HAP-1 (cell line): ENCODE measurements around the gene TMEM80.
"Not testable (repeated sequence)": the region's sequence is repeated elsewhere in the genome, so short reads cannot be mapped to it uniquely, and the experiment has no call there.

Experiments used
- DNase-seq, 2 experiments: peaks; one replicate each; pipeline ENCODE4 v3.0.0-alpha.2; 2016 to 2020; ENCODE audit warnings: low spot score in 2 of 2
- H3K27me3 ChIP-seq: fragments of 250-450 bp; sonication (Bioruptor Pico); 2 replicates; pipeline ENCODE4 v1.5.1; 2020; ENCODE audit warnings: low read depth, mild to moderate bottlenecking, moderate library complexity
- H3K36me3 ChIP-seq: fragments of 250-450 bp; sonication (Bioruptor Pico); replicated peaks from 2 replicates; pipeline ENCODE4 v1.5.1; 2020; ENCODE audit warnings: mild to moderate bottlenecking
- H3K4me1 ChIP-seq: fragments of 250-450 bp; sonication (Bioruptor Pico); 2 replicates; pipeline ENCODE4 v1.5.1; 2020; ENCODE audit warnings: mild to moderate bottlenecking
- H3K4me3 ChIP-seq: fragments of 250-450 bp; sonication (Bioruptor Pico); 2 replicates; pipeline ENCODE4 v1.5.1; 2020; ENCODE audit warnings: mild to moderate bottlenecking, moderate library complexity
- H3K9me3 ChIP-seq: fragments of 250-450 bp; sonication (Bioruptor Pico); 2 replicates; pipeline ENCODE4 v1.5.1; 2020; ENCODE audit warnings: mild to moderate bottlenecking, moderate library complexity
- in situ Hi-C: fragments of 300-500 bp; cut with MboI; formaldehyde crosslinking; loops from 3 replicates; pipeline ENCODE4 v1.14.3; 2020; ENCODE audit warnings: low sequenced_read_pairs, inconsistent platforms, mixed read lengths

The TMEM80 gene

GRCh38 chr11:724049-724777, 28.6 kb downstream of the TMEM80 start:
- peak in 1 of 2 experiments; percentile 35 for DNase-seq
- Histone ChIP-seq H3K4me3 (no peak overlapping the region), H3K4me1 (peaks cover 9% of the 10 kb centered on the region), H3K9me3 (no peaks in the 10 kb centered on the region), H3K27me3 (peaks cover 8% of the 10 kb centered on the region), H3K36me3 (no peaks in the 10 kb centered on the region)
- in situ Hi-C loops: no loop called here

DNA sequence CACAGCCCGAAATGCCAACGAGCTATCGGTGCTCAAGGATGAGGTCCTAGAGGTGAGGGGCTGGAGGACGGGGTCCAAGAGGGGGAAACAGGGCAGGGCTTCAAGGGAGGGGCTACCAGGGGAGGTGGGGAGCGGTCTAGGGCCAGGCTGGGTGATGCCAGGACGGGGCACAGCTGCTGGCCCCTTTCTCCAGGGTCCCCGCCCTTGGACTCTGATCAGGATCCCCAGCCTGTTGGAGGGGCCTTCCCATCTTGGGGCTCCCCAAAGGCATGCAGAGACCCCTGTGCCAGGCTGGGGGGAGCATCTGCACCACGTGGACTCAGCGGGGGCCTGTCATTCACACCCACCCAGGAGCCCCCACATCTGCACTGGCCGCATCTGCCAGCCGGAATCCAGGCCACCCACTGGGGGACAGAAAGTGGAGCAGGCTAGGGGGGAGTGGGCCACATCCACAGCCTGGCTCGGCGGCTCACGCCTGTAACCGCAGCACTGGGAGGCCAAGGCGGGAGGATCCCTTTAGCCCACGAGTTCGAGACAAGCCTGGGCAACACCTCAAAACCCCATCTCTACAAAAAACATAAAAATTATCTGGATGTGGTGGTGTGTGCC, 29.3 kb downstream of the TMEM80 start:
- Histone ChIP-seq H3K4me3 (no peak overlapping the region), H3K27me3 (peaks cover 8% of the 10 kb centered on the region), H3K4me1 (peaks cover 9% of the 10 kb centered on the region), H3K9me3 (no peaks in the 10 kb centered on the region), H3K36me3 (no peaks in the 10 kb centered on the region)
- no peak for DNase-seq
- in situ Hi-C loops: no loop called here

DNA sequence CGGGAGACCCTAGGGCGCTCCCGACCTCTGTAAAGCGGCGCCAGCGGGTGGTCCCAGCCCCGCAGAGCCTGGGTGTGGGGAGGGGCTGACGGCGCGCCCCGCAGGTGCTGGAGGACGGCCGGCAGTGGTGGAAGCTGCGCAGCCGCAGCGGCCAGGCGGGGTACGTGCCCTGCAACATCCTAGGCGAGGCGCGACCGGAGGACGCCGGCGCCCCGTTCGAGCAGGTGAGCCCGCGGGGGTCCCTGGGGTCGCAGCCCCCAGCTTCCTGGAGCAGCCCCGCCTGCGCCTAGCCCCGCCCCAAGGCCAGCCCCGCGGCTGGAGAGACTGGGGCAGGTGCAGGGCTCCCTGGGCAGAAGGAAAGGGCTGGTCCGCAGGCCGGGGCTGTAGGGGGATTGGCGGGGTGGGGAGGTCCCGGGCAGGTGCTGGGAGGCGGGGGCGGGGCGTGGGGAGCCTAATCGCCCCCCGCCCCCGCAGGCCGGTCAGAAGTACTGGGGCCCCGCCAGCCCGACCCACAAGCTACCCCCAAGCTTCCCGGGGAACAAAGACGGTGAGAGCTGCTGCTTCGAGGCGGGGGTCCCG, 30.1 kb downstream of the TMEM80 start:
- H3K4me3 ChIP-seq: no peak overlapping the region
- H3K9me3 ChIP-seq: no peaks in the 10 kb centered on the region
- peaks cover 8% of the 10 kb centered on the region for H3K27me3 ChIP-seq
- no peak for DNase-seq
- peaks cover 7% of the 10 kb centered on the region for H3K4me1 ChIP-seq
- in situ Hi-C loops: no loop called here
- H3K36me3 ChIP-seq: no peaks in the 10 kb centered on the region

- in situ Hi-C loops: no loop called here
These were observed 30.9 kb downstream of the TMEM80 start for GRCh38 chr11:726278-727220.

DNA sequence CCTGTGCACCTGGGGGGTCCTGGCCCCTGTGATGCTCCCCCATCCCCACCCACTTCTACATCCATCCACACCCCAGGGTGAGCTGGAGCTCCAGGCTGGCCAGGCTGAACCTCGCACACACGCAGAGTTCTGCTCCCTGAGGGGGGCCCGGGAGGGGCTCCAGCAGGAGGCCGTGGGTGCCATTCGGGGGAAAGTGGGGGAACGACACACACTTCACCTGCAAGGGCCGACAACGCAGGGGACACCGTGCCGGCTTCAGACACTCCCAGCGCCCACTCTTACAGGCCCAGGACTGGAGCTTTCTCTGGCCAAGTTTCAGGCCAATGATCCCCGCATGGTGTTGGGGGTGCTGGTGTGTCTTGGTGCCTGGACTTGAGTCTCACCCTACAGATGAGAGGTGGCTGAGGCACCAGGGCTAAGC, 31.7 kb downstream of the TMEM80 start:
- Histone ChIP-seq H3K4me1 (peaks cover 2% of the 10 kb centered on the region; the same call in 1 of the 2 replicates), H3K27me3 (no peaks in the 10 kb centered on the region; the same call in 1 of the 2 replicates), H3K9me3 (no peaks in the 10 kb centered on the region), H3K36me3 (no peaks in the 10 kb centered on the region), H3K4me3 (no peak overlapping the region)
- DNase-seq: no peak
- in situ Hi-C loops: no loop called here

More at GRCh38 chr11:726278-727220, 30.9 kb downstream of the TMEM80 start:
- no peak overlapping the region for H3K4me3 ChIP-seq
- peak in 1 of 2 experiments; percentile 69 for DNase-seq
- H3K9me3 ChIP-seq: no peaks in the 10 kb centered on the region
- peaks cover 2% of the 10 kb centered on the region; the same call in 1 of the 2 replicates for H3K4me1 ChIP-seq
- no peaks in the 10 kb centered on the region for H3K36me3 ChIP-seq
- peaks cover 2% of the 10 kb centered on the region; the same call in 1 of the 2 replicates for H3K27me3 ChIP-seq

DNA sequence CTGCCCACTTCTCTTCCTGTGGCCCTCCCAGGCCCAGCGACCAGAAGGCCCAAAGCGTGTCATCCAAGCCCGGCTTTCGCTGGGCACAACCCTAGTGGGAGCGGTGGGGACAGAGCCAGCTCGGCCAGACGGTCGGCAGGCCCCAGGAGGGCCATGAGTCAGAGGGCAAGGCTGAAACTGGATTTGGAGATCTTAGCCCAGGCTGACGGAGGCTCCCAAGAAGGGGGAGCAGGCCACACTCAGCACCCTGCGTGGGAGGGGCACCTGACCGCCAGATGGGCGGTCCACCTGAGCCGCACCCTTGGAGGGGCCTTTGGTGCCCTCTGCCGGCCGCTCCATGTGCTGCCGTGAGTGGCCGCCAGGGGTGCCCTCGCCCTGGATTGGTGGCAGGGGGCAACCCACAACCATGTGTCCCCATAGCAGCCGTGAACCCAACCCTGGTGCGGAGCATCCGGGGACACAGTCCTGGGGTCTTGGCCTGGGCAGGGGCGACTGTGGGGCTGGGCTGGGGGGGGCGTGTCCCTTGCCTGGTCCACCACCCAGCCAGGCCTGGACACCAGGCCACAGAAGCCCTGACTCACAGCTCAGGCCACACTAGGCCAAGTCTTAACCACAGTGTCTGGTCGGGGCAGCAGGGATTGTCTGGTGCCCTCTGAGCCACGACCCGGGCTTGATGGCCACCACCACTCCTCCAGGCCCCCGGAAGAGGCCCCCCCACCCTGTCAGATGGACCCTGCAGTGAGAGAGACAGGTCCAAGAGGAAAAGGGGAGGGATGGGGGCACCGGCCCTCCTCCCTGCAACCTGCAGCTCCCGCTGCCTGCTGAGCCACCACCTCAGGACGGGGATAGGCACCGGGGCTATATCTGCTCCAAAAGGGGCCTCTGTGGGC, 32.5 kb downstream of the TMEM80 start:
- H3K4me1 ChIP-seq: peaks cover 2% of the 10 kb centered on the region; the same call in 1 of the 2 replicates
- no peaks in the 10 kb centered on the region for H3K9me3 ChIP-seq
- H3K27me3 ChIP-seq: no peaks in the 10 kb centered on the region
- H3K36me3 ChIP-seq: no peaks in the 10 kb centered on the region
- no peak overlapping the region for H3K4me3 ChIP-seq
- in situ Hi-C loops: no loop called here
- peak; percentile 68 to 90 for DNase-seq

DNA sequence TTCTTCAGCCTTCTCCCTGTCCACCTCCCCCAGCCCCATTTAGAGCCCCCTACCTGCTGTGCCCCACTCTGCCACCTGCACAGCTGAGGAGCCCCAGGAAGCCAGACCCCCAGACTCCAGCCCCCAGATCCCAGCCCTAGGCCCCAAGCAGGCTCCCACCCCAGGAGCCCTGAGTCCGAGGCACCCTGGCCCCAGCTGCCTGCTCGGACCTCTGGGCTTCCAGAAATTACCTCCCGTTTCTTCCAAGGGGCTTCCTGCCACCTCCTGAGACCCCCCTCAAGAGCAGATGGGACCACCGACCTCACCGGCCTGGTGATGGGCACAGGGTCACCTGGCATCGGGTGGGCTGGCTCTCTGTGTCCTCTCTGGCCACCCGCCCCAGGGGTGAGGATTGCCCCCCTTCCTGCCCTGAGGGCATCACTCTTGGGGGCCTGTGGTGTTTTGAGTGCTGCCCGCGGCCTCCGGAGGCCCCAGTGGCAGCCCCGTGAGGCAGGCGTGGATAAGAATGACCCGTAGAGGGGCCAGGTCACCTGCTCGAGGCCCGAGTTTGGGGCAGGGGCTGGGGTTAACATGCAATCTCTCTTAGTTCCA, 33.4 kb downstream of the TMEM80 start:
- Histone ChIP-seq H3K9me3 (no peaks in the 10 kb centered on the region), H3K27me3 (no peaks in the 10 kb centered on the region), H3K4me1 (peaks cover 2% of the 10 kb centered on the region; the same call in 1 of the 2 replicates), H3K36me3 (no peaks in the 10 kb centered on the region), H3K4me3 (no peak overlapping the region)
- no peak for DNase-seq
- in situ Hi-C loops: no loop called here

DNA sequence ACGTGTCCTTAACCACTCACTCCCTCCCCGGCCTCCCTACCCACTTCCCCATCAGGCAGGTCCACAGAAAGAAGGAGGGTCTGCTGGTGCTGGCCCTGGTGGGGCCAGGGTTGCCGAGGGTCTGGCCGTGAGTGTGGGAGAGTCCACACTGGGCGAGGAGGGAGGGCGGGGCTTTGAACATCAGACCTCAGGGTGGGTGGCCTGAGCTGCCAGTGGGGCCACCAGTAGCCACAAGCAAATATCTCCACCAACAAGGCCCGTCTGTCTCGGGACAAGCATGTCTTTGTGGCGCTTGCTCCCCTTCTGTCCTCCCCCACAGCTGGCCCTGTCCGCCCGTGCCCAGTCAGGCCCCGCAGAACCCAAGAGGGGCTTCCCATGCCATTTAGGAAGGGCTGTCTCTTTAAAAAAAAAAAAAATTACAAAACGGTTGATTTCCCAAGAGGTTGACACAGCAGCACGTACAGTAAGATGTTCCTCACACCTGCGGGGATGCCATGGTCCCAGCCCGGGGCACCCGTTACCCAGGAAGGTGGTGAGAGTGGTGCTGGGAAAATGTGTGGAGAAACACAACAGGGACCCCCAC, 34.0 kb downstream of the TMEM80 start:
- no peaks in the 10 kb centered on the region for H3K36me3 ChIP-seq
- H3K4me1 ChIP-seq: peaks cover 2% of the 10 kb centered on the region; the same call in 1 of the 2 replicates
- in situ Hi-C loops: no loop called here
- H3K4me3 ChIP-seq: no peak overlapping the region
- DNase-seq: no peak
- no peaks in the 10 kb centered on the region for H3K9me3 ChIP-seq
- H3K27me3 ChIP-seq: no peaks in the 10 kb centered on the region

GRCh38 chr11:733072-733471, 37.5 kb downstream of the TMEM80 start:
- DNase-seq: no peak
- no peak overlapping the region for H3K4me3 ChIP-seq
- H3K9me3 ChIP-seq: no peaks in the 10 kb centered on the region
- no peaks in the 10 kb centered on the region for H3K27me3 ChIP-seq
- peaks cover 3% of the 10 kb centered on the region; the same call in 1 of the 2 replicates for H3K4me1 ChIP-seq
- in situ Hi-C loops: no loop called here
- H3K36me3 ChIP-seq: no peaks in the 10 kb centered on the region

GRCh38 chr11:734541-734940, 38.9 kb downstream of the TMEM80 start:
- H3K4me1 ChIP-seq, H3K9me3 ChIP-seq: not testable (repeated sequence)

GRCh38 chr11:737366-737765, 41.8 kb downstream of the TMEM80 start:
- peaks cover 3% of the 10 kb centered on the region; the same call in 1 of the 2 replicates for H3K4me1 ChIP-seq
- H3K9me3 ChIP-seq: no peaks in the 10 kb centered on the region
- no peaks in the 10 kb centered on the region for H3K36me3 ChIP-seq
- H3K4me3 ChIP-seq: no peak overlapping the region
- H3K27me3 ChIP-seq: no peaks in the 10 kb centered on the region
- DNase-seq: no peak
- in situ Hi-C loops: no loop called here

More at GRCh38 chr11:734541-734940, 38.9 kb downstream of the TMEM80 start:
- H3K4me3 ChIP-seq, H3K27me3 ChIP-seq, in situ Hi-C loops, DNase-seq, H3K36me3 ChIP-seq: not testable (repeated sequence)

DNA sequence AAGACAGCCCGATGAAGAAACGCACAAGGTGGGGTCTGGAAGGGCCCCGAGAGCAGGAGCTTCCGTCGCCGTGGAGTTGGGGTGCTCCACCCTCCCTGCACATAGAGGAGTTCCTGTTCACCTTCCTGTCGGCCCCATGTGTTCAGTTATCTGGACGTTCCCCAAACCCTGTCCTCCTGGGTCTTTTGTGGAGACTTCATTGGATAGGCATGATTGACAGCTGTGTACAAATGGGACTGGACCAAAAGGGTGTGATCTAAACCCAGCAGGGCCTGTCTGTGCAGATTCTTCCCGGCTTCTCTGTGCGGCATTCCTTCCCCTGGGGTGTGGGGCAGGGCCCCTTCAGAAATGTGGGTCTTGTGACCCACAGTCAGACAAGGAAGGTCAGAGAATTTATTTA, 42.3 kb downstream of the TMEM80 start:
- DNase-seq, in situ Hi-C loops, H3K27me3 ChIP-seq: not testable (repeated sequence)

More for the DNA sequence above, 42.3 kb downstream of the TMEM80 start:
- not testable (repeated sequence) for H3K4me3 ChIP-seq, H3K36me3 ChIP-seq, H3K9me3 ChIP-seq, H3K4me1 ChIP-seq
